ENCODE data around the gene GNPTG.
"Not testable (repeated sequence)": the region's sequence is repeated elsewhere in the genome, so short reads cannot be mapped to it uniquely, and the experiment has no call there.

GNPTG gene

GRCh38 chr16:1320097-1320496 lies 31.6 kb upstream of the GNPTG start:
- no peak for DNase-seq

DNA sequence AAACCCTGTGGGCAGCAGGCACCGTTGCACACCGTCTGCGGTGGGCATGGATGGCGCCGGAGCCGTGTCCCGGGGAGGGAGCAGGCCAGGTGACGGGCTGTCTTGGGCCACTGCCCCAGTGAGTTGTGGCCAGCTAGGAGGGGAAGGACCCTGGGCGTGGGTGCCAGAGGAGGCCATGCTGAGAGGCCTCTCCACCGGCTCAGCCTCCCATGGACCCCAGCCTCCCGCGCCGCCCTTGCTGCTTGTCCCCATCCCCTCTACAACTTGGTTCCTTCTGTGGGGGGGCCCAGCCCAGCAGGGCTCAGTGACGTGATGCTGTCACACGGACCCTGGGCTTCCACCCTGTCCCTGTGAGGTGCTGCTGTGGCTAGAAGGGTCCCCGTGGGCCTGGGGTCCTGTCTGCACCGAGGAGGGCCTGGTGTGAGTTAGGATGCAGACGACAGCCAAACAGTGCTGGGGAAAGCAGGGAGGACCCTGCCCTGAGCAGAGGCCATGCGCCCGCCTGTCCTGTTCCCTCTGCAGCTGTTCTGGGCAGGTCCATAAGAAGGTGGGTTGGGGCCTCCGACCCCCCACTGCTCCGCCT lies 31.0 kb upstream of the GNPTG start:
- DNase-seq = no peak

DNA sequence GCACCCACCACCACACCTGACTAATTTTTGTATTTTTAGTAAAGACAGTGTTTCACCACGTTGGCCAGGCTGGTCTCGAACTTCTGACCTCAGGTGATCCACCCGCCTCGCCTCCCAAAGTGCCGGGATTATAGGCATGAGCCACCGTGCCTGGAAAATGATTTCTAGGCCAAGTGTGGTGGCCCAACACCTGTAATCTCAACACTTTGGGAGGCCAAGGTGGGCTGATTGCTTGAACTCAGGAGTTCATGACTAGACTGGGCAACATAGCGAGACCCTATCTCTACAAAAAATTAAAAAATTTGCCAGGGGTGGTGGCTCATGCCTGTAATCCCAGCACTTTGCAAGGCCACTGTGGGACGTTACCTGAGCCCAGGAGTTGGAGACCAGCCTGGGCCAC lies 29.3 kb upstream of the GNPTG start:
- no peak for DNase-seq

GRCh38 chr16:1323296-1324239 lies 28.2 kb upstream of the GNPTG start:
- no peak for DNase-seq

DNA sequence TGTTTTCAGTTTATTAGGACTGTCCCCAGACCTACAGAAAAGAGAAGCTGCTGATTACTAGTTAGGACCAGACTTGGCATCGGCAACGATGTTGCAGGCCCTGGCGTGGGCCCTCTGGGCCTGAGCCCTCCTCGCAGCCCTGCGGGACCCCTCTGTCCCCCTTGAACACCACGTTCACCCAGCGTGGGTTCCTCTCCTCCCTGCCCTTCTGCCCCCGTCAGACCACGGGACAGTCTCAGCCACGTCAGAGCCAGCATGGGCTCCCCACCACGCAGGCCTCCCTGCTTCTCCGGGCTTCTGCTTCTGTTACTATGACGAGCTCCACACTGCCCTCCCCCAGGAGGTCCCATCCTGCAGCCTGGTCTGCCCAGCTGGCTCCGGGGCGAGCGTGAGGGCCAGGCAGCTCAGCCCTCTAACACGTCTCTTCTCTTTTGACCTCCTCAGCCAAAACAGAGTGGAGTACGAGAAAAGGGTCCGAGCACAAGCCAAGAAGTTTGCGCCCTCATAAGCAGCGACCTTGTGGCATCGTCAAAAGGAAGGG lies 27.4 kb upstream of the GNPTG start:
- DNase-seq = no peak

DNA sequence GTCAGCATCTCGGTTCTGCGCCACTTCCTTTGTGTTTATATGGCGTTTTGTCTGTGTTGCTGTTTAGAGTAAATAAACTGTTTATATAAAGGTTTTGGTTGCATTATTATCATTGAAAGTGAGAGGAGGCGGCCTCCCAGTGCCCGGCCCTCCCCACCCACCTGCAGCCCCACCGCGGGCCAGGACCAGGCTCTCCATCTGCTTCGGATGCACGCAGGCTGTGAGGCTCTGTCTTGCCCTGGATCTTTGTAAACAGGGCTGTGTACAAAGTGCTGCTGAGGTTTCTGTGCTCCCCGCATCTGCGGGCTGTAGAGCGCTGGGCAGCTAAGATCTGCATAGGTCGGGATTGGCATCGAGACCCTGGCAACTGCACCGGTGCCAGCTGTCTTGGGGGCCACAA lies 26.5 kb upstream of the GNPTG start:
- DNase-seq = no peak

- DNase-seq = no peak
Observed at GRCh38 chr16:1325673-1326371, 25.9 kb upstream of the GNPTG start.

- no peak for DNase-seq
Observed at GRCh38 chr16:1326391-1326790, 25.3 kb upstream of the GNPTG start.

- no peak for DNase-seq
Observed at GRCh38 chr16:1326946-1327618, 24.6 kb upstream of the GNPTG start.

- DNase-seq = no peak
Observed at GRCh38 chr16:1327619-1327947, 24.1 kb upstream of the GNPTG start.

DNA sequence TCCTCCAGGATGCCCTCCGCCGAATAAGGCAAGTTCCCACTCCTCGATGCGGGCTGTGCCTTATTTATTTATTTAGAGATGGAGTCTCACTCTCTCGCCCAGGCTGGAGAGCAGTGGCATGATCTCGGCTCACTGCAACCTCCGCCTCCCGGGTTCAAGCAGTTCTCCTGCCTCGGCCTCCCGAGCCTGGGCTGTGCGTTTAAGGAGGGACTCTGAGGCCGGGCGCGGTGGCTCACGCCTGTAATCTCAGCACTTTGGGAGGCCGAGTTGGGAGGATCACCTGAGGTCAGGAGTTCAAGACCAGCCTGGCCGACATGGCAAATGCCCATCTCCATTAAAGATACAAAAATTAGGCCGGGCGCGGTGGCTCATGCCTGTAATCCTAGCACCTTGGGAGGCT lies 23.6 kb upstream of the GNPTG start:
- DNase-seq = not testable (repeated sequence)

DNA sequence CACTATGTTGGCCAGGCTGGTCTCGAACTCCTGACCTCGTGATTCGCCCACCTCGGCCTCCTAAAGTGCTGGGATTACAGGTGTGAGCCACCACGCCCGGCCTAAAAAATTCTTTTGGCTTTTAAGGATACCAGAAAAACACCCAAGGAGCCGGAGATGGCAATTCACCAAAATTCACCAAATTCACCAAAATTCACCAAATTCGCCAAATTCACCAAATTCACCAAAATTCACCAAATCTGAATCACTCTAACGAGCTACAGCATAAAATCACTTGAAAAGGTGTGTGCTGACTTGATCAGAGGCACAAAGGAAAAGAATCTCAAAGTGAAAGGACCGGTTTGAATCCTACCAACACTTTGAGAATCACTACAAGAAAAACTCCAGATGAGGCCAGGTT lies 22.8 kb upstream of the GNPTG start:
- not testable (repeated sequence) for DNase-seq

DNA sequence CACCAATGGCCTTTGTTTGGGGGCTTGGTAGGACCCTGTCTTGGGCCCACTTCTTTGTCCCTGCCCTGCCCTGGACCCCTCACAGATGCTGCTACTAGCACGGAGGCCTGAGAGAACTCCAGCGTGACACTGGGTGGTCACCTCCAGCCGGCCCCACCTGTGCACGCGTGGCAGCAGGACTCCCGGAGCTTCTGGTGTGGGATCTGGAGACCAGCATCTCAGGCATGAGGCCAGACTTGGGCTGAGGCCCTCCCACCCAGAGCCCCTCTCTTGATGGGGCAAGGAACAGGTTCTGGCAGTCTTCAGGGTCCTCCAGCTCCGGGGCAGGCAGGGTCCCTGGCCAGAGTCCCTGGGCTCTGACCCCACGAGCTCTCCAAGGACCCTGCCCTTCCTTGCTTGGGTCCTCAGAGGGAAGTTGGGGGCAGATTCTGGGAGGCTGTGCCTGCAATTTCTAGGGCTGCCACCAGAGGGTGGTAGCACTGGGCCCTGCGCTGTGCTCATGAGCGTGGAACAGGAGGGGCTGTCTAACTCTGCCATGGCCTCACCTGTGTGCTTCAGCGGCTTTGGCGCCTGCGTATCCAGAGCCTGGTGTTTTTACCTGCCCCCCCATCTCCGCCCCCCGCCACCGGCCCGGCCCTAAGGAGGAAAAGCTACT lies 21.3 kb upstream of the GNPTG start:
- DNase-seq = no peak

DNA sequence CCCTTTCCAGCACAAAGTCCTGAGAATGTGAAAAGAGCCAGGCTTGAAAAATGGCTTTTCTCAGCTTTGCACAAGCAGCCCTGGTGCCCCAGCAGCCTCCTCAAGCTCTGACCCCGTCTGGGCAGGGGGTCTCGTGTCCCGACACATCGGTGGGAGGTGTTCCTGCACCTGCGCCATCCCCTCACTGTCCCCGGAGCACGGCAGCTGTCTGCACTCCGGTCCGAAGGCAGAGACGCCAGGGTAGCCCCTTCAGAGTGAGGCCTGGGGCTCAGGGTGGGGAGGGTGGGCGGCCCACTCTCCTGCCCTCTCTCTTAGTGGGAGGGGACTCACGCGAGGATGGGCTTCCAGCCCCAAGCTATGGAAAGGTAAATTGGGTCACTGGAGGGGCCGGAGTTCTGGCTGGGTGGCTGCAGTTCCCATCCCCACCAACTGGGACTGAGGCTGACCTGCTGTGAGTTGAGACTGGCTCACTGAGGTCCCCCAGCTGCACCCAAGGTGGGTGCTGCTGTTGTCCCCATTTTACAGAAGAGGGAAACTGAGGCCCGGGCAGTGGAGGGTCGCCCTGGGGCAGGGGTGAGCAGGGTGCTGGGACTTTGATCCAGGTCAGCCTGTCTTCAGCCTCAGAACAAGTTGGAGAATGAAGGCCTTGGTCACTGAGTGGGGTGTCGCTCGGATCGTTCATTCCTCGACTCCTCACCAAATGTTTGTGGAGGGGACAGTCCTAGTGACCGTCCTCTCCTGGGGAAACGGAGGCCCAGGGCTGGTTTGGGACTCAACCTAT lies 20.6 kb upstream of the GNPTG start:
- DNase-seq = no peak

DNA sequence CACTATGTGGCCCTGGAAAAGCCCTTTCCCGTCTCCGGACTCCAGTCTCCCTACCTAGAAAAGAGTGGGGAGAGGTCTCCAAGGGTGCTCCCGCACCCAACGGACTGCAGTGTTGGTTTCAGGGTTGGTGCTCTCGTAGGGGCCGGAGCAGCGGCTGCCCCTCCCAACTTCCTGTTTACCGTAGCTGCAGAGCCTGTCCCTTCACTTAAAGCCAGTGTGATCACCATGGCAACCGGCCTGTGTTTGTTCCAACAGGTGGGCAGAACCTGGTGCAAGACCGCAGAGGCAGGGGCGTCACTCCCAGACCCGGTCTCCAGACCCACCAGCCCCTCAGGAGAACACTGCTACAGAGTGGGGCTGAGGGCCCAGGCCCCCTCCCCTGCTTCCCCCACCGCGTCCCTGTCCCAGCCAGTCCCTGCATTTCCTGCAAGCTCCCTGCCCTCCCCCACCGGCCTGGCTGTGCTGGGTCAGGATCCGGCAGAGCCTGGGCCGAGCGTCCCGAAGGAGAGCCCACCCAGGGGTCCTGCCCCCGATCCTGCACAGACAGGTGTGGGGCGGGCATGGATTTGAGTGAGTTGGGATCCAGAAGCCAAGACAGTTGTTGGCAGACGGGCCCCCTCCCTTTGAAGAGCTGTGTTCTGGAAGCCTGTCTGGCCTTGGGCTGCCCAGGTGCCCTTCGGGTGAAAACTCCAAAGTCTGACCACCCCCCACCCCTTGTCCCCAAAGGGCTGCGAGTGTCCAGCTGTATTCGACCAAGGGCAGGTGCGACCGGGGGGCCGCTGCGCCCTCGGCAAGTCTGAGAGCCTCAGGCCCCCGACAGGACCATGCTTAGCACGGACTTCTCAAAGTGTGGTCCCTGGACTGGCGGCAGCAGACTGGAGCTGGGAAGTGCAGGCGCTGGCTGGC lies 19.8 kb upstream of the GNPTG start:
- DNase-seq = no peak

DNA sequence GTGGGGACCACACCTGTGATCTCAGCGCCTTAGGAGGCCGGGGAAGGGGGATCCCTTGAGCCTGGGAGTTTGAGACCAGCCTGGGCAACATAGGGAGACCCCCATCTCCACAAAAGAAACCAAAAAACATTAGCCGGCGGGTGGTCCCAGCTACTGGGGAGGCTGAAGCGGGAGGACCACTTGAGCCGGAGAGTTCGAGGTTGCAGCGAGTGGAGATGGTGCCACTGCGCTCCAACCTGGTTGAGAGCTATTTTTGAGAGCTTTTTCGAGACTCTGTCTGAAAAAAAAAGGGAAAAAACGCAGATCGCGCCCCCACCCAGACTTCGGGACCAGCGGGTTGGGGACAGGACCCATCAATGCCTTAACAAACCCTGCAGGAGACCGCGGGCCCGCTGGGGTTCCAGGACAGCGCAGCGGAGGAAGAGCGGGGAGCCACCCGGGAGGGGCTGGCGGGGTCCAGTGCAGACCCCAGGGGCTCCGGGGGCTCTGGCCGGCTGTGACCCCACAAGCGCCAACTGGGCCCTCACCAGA lies 19.0 kb upstream of the GNPTG start:
- DNase-seq = no peak

DNA sequence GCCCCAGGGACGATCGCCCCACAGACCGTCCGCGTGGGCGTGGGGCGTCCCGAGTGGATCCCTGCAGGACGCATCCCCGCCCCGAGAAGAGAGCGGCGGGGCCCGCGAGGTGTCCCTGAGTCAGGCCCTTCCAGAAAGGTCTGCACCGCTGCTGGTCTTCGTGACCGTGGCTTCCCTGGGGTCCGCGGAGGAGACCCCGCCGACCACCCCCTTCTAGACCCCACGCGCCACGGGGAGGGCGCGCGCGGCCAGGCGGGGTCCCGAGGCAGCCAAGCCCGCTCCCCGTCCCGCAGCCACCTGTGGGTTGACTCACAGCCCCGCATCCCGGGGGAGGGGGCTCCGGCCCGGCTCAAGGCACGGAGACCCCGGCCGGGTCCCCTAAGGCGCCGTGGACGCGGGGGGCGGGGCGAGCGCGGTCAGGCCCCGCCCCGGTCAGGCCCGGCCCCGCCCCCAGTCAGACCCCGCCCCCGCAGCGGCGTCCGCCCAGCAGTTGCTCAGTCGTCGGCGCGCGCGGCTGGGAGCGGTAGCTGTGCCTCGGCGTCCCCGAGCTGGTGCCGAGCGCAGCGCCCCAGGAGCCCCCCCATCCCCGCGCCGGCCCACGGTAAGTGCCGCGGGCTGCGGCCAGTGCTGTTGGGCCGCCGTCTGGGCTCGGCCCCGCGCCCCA lies 18.4 kb upstream of the GNPTG start, which contains the start of gene BAIAP3:
Gene BAIAP3 (plus strand): TSS at position 497 of the 664 bp plus-strand sequence. CDS start 4,905 bp downstream, outside the sequence.
- DNase-seq = no peak

- DNase-seq = no peak
Observed at GRCh38 chr16:1333854-1334700, 17.7 kb upstream of the GNPTG start.

DNA sequence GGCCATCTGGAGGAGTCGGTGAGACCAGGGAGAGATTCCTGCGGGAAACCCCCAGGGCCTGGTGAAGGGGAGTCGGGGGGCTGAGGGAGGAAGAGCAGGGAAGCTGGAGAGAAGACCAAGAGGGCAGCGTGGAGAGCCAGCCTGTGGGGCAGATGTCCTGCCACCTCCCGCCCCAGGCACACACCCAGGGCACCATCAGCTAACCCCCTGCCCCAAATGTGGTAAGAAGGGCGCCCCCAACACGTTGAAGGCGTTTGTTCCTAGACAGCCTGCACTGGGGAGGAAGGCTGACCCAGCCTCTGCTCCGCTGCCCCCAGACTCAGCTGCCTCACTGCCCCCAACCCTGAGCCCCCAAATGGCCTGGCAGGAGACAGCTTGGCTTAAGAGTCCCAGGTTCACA lies 17.0 kb upstream of the GNPTG start:
- no peak for DNase-seq
